Stimulated activated memory B cell treated with anti-CD40 and anti-IgM and Interleukin-4, amounts not matched to agents 10 μg/mL and 1 μg/mL and 100 μg/mL, for 72 hours (primary cell): ENCODE results near the gene TMEM8B.
"Not testable (repeated sequence)": the region's sequence is repeated elsewhere in the genome, so short reads cannot be mapped to it uniquely, and the experiment has no call there.

Source experiments
- ATAC-seq: fragments of 150-1000 bp; cut with Tn5 transposase; 2 replicates; pipeline ENCODE4 v1.10.0; 2021
- H3K27ac Mint-ChIP-seq: one replicate; pipeline ENCODE4 v1.8.0; 2022; ENCODE audit warnings: mild to moderate bottlenecking, mixed read lengths
- H3K27me3 Mint-ChIP-seq: one replicate; pipeline ENCODE4 v1.8.0; 2022; ENCODE audit warnings: mixed read lengths
- H3K36me3 Mint-ChIP-seq: one replicate; pipeline ENCODE4 v1.8.0; 2022; ENCODE audit warnings: mixed read lengths
- H3K4me1 Mint-ChIP-seq: one replicate; pipeline ENCODE4 v1.8.0; 2022; ENCODE audit warnings: mixed read lengths
- H3K4me3 Mint-ChIP-seq: one replicate; pipeline ENCODE4 v1.8.0; 2022; ENCODE audit warnings: mild to moderate bottlenecking, moderate library complexity, mixed read lengths
- H3K9me3 Mint-ChIP-seq: one replicate; pipeline ENCODE4 v1.8.0; 2022; ENCODE audit warnings: mixed read lengths

Gene TMEM8B

DNA sequence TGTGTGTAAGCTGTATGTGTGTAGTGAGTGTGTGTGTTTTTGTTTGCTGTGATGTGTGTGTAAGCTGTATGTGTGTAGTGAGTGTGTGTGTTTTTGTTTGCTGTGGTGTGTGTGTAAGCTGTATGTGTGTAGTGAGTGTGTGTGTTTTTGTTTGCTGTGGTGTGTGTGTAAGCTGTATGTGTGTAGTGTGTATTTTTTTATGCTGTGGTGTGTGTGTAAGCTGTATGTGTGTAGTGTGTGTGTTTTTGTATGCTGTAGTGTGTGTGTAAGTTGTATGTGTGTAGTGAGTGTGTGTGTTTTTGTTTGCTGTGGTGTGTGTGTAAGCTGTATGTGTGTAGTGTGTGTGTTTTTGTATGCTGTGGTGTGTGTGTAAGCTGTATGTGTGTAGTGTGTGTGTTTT lies 84.4 kb downstream of the TMEM8B start:
- H3K4me3 Mint-ChIP-seq, H3K36me3 Mint-ChIP-seq, H3K27ac Mint-ChIP-seq, H3K9me3 Mint-ChIP-seq, ATAC-seq, H3K4me1 Mint-ChIP-seq: not testable (repeated sequence)
- peaks cover 17% of the 10 kb centered on the region for H3K27me3 Mint-ChIP-seq

DNA sequence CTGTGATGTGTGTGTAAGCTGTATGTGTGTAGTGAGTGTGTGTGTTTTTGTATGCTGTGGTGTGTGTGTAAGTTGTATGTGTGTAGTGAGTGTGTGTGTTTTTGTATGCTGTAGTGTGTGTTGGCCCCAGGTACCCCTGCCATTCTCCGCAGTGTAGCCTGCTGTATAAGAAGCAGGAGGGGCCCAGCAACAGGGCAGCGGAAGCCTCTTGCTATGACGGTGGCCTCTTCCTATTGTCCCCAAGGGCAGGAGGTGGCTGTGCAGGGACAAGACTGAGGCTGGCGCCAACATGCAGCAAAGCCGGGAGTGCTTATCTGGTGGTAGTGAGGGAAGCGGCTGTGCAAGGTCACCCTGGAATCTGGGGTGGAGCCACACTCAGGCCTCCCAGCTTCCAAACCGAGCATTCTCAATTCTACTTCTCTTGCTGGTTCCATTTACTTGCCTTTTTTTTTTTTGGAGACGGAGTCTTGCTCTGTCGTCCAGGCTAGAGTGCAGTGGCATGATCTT lies 85.3 kb downstream of the TMEM8B start:
- H3K27me3 Mint-ChIP-seq = peaks cover 10% of the 10 kb centered on the region
- H3K9me3 Mint-ChIP-seq = no peaks in the 10 kb centered on the region

More for the DNA sequence above, 85.3 kb downstream of the TMEM8B start:
- no peak for ATAC-seq
- peaks cover 11% of the 10 kb centered on the region for H3K4me1 Mint-ChIP-seq
- H3K36me3 Mint-ChIP-seq = no peaks in the 10 kb centered on the region
- no peak overlapping the region for H3K27ac Mint-ChIP-seq
- H3K4me3 Mint-ChIP-seq = no peak overlapping the region
